ENCODE data around the gene DMD.

The DMD gene

DNA sequence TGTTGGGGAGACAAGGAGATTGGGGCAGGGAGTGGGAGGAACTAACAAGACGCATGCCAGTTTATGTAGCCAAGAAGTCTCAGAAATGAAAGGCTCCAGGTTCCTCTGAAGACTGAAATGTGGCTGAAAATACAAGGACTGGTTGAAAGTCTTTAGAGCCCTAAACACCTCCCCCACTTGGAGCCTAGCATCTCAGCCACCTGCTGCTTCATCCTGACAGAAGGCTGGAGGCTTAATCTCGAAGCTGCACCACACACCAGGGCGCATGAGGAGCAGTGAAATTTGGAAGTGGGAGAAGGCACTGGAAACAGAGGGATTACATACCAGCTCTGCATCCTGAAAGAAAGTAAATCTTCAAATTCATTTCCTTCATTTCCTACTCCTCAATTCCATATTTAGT is 1978.8 kb downstream of the DMD start:
- TF ChIP-seq, protein P1, sequence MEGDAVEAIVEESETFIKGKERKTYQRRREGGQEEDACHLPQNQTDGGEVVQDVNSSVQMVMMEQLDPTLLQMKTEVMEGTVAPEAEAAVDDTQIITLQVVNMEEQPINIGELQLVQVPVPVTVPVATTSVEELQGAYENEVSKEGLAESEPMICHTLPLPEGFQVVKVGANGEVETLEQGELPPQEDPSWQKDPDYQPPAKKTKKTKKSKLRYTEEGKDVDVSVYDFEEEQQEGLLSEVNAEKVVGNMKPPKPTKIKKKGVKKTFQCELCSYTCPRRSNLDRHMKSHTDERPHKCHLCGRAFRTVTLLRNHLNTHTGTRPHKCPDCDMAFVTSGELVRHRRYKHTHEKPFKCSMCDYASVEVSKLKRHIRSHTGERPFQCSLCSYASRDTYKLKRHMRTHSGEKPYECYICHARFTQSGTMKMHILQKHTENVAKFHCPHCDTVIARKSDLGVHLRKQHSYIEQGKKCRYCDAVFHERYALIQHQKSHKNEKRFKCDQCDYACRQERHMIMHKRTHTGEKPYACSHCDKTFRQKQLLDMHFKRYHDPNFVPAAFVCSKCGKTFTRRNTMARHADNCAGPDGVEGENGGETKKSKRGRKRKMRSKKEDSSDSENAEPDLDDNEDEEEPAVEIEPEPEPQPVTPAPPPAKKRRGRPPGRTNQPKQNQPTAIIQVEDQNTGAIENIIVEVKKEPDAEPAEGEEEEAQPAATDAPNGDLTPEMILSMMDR (IDR thresholded peaks at IDR 0.05; ENCODE audit: insufficient read depth, low read depth, low read length, missing control alignments), result no peak
- DNase-seq (ENCODE audit: low read depth), result no peak
- H3K4me3 ChIP-seq (ENCODE audit: low read length), result no peak overlapping the region

DNA sequence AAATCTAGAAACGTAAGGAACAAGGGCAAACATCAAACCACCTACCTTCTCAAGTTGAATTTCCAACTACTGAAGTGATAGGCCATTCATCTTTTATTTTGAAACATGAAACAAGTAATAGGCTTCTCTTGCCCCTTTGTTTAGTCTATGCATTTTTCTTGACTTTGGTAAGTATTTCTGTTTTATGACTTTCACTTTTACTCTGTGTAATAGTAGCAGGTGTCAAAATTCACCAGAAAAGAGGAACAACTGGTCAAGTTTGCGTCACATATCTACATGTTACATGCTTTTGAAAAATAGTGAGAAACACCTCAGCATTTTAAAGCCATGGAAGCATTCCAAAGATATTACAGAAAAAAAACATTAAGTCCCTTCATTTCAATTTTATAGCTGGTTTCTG is 1982.4 kb downstream of the DMD start:
- TF ChIP-seq, protein P1 (IDR thresholded peaks at IDR 0.05; ENCODE audit: insufficient read depth, low read depth, low read length, missing control alignments), result no peak
- DNase-seq (ENCODE audit: low read depth), result no peak

DNA sequence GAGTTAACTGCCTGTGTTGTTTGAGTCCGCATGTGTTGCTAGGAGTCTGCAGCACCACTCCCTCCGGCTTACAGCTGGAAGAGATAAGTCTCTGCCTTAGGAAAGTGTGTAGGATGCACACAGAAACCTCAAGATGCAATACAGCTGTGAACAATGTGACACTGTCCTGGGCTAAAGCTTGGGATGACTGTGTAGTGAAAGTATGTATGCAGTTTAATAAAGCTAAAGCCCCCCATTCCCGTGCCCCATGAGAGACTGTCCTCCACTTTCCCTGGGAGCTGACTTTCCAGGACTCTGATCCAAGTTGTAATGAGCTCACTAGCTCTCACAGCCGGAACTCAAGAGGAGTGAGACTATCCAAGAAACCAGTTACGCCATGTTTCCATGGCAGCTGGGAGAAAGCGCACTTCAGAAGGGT is 1982.9 kb downstream of the DMD start:
- H3K4me3 ChIP-seq (ENCODE audit: low read length), result no peak overlapping the region
- no peak for DNase-seq (ENCODE audit: low read depth)
- TF ChIP-seq, protein P1 (IDR thresholded peaks at IDR 0.05; ENCODE audit: insufficient read depth, low read depth, low read length, missing control alignments), result no peak

More for the DNA sequence above, 1982.4 kb downstream of the DMD start:
- H3K4me3 ChIP-seq (ENCODE audit: low read length), result no peak overlapping the region

- DNase-seq (ENCODE audit: low read depth), result peak; percentile 24
- TF ChIP-seq, protein P1 (IDR thresholded peaks at IDR 0.05; ENCODE audit: insufficient read depth, low read depth, low read length, missing control alignments), result no peak
Observed at GRCh38 chrX:31227250-31227649, 1984.1 kb downstream of the DMD start.

DNA sequence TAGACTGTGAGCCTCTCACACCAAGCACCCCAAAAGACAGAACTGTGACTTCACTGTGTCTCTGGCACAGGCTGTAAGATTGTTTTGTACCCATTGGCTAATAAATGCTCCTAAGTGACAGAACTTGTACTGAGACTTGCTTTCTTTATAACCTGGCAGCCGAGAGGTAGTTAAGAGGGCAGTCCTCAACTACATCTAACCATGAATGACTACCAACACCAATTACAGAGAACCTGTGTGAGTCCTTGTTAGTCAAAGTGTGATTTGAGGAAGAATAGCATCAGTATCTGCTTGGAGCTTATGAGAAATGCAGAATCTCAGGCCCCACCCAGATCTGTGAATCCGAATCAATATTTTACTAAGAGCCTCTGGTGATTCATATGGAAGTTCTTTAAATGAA is 1985.5 kb downstream of the DMD start:
- no peak overlapping the region for H3K4me3 ChIP-seq (ENCODE audit: low read length)
- no peak for DNase-seq (ENCODE audit: low read depth)
- TF ChIP-seq, protein P1 (IDR thresholded peaks at IDR 0.05; ENCODE audit: insufficient read depth, low read depth, low read length, missing control alignments), result no peak

More at GRCh38 chrX:31227250-31227649, 1984.1 kb downstream of the DMD start:
- no peak overlapping the region for H3K4me3 ChIP-seq (ENCODE audit: low read length)

DNA sequence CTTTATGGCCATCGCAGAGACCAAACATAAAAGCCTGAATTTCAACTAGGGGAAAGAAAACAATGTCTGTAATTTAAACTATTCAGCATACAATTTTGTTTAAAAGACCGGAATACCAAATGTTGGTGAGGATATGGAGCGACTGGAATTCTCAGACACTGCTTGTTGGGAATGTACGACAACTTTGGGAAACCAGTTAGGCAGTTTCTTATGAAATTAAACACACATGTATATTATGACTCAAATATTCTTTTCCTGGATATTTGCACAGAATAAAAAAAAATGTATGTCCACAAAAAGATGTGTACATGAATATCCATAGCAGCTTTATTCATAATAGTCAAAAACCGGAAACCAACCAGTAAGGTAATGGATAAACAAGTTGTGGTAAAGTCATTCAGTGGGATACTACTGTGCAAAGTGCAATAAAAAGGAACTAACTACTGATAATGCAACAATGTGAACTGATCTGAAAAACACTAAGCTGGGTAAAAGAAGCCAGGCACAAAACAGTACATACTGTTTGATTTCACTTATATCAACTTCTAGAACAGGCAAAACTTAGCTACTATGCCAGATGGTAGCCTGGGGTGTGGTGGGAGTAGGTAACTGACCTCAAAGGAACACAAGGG is 1986.9 kb downstream of the DMD start:
- no peak overlapping the region for H3K4me3 ChIP-seq (ENCODE audit: low read length)
- peak; percentile 56 for DNase-seq (ENCODE audit: low read depth)
- TF ChIP-seq, protein P1 (IDR thresholded peaks at IDR 0.05; ENCODE audit: insufficient read depth, low read depth, low read length, missing control alignments), result no peak

GRCh38 chrX:31223817-31224216 is 1987.5 kb downstream of the DMD start:
- TF ChIP-seq, protein P1 (IDR thresholded peaks at IDR 0.05; ENCODE audit: insufficient read depth, low read depth, low read length, missing control alignments), result no peak
- peak; percentile 88 for DNase-seq (ENCODE audit: low read depth)
- no peak overlapping the region for H3K4me3 ChIP-seq (ENCODE audit: low read length)
